ENCODE results near the gene SGCD.
"Not testable (repeated sequence)": the region's sequence is repeated elsewhere in the genome, so short reads cannot be mapped to it uniquely, and the experiment has no call there.

DNA sequence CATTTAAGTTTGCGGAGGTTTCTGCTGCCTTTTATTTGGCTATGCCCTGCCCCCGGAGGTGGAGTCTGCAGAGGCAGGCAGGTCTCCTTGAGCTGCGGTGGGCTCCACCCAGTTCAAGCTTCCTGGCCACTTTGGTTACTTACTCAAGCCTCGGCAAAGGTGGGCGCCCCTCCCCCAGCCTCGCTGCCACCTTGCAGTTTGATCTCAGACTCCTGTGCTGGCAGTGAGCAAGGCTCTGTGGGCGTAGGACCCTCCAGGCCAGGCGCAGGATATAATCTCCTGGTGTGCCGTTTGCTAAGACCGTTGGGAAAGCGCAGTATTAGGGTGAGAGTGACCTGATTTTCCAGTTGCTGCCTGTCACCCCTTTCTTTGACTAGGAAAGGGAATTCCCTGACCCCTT is 283.6 kb downstream of the SGCD start:
- TF ChIP-seq, protein P1, sequence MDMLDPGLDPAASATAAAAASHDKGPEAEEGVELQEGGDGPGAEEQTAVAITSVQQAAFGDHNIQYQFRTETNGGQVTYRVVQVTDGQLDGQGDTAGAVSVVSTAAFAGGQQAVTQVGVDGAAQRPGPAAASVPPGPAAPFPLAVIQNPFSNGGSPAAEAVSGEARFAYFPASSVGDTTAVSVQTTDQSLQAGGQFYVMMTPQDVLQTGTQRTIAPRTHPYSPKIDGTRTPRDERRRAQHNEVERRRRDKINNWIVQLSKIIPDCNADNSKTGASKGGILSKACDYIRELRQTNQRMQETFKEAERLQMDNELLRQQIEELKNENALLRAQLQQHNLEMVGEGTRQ (IDR thresholded peaks at IDR 0.05; ENCODE audit: low read depth, low read length) = not testable (repeated sequence)
- TF ChIP-seq, protein P2, sequence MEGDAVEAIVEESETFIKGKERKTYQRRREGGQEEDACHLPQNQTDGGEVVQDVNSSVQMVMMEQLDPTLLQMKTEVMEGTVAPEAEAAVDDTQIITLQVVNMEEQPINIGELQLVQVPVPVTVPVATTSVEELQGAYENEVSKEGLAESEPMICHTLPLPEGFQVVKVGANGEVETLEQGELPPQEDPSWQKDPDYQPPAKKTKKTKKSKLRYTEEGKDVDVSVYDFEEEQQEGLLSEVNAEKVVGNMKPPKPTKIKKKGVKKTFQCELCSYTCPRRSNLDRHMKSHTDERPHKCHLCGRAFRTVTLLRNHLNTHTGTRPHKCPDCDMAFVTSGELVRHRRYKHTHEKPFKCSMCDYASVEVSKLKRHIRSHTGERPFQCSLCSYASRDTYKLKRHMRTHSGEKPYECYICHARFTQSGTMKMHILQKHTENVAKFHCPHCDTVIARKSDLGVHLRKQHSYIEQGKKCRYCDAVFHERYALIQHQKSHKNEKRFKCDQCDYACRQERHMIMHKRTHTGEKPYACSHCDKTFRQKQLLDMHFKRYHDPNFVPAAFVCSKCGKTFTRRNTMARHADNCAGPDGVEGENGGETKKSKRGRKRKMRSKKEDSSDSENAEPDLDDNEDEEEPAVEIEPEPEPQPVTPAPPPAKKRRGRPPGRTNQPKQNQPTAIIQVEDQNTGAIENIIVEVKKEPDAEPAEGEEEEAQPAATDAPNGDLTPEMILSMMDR (conservative IDR thresholded peaks at IDR 0.05; ENCODE audit: low read depth, low read length) = not testable (repeated sequence)
- not testable (repeated sequence) for TF ChIP-seq BHLHE40 (IDR thresholded peaks at IDR 0.05; ENCODE audit: low read depth, low read length); POLR2A (IDR thresholded peaks at IDR 0.05; ENCODE audit: low read depth, low read length); SMC3 (IDR thresholded peaks at IDR 0.05; ENCODE audit: low read depth, low read length); FOS (IDR thresholded peaks at IDR 0.05; ENCODE audit: low read depth, low read length); CEBPB (IDR thresholded peaks at IDR 0.05; ENCODE audit: low read depth, low read length); MXI1 (IDR thresholded peaks at IDR 0.05; ENCODE audit: borderline replicate concordance, low read depth, low read length); RFX5 (IDR thresholded peaks at IDR 0.05; ENCODE audit: low read depth, low read length); RAD21 (IDR thresholded peaks at IDR 0.05; ENCODE audit: low read length)
- TF ChIP-seq, protein P3, sequence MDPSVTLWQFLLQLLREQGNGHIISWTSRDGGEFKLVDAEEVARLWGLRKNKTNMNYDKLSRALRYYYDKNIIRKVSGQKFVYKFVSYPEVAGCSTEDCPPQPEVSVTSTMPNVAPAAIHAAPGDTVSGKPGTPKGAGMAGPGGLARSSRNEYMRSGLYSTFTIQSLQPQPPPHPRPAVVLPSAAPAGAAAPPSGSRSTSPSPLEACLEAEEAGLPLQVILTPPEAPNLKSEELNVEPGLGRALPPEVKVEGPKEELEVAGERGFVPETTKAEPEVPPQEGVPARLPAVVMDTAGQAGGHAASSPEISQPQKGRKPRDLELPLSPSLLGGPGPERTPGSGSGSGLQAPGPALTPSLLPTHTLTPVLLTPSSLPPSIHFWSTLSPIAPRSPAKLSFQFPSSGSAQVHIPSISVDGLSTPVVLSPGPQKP (IDR thresholded peaks at IDR 0.05; ENCODE audit: borderline replicate concordance, low read depth, low read length) = not testable (repeated sequence)

All from IMR-90 (cell line).